K562 (cell line): ENCODE measurements around the gene RHOC. TPM values are rescaled to one million over a fixed set of nuclear protein-coding genes. Genes with fewer than 3 reads are reported as not detected.

ENCODE experiments used
- CHD7 ChIP-seq: fragments of 200-600 bp; sonication (generic); IDR thresholded peaks from one replicate; pipeline ENCODE4 v1.6.1; 2012; ENCODE audit warnings: mild to moderate bottlenecking, low read depth, low read length, inconsistent platforms
- DEAF1 ChIP-seq: fragments of 450-650 bp; formaldehyde crosslinking; IDR thresholded peaks from 2 replicates; pipeline ENCODE4 v1.4.0; 2020; ENCODE audit warnings: mild to moderate bottlenecking, moderate library complexity
- ESRRA ChIP-seq: fragments of 450-650 bp; IDR thresholded peaks from 2 replicates; pipeline ENCODE4 v1.6.1; 2014; ENCODE audit warnings: low read depth, mild to moderate bottlenecking, moderate library complexity, borderline replicate concordance
- ETV1 ChIP-seq: fragments of 450-650 bp; conservative IDR thresholded peaks from 2 replicates; pipeline ENCODE4 v1.6.1; 2016; ENCODE audit warnings: missing genetic modification characterization, control low read depth, low read depth, missing compliant biosample characterization
- FOS ChIP-seq: IDR thresholded peaks from 3 replicates; pipeline ENCODE4 v1.6.1; 2011; ENCODE audit not compliant: insufficient read length; ENCODE audit errors: extremely low read depth
- HDGF ChIP-seq: fragments of 450-650 bp; IDR thresholded peaks from 2 replicates; pipeline ENCODE4 v1.6.1; 2016
- HNRNPH1 ChIP-seq: fragments of 200-400 bp; formaldehyde crosslinking; optimal IDR thresholded peaks from 2 replicates; pipeline ENCODE3; 2017; ENCODE audit warnings: low read depth, mild to moderate bottlenecking, low read length, moderate library complexity
- IRF1 ChIP-seq: sonication (generic); formaldehyde crosslinking; IDR thresholded peaks from 2 replicates; pipeline ENCODE4 v1.8.0; 2022; ENCODE audit warnings: missing genetic modification reagents, mild to moderate bottlenecking, borderline replicate concordance
- NCOA1 ChIP-seq: fragments of 450-650 bp; IDR thresholded peaks from 2 replicates; pipeline ENCODE4 v1.6.1; 2016; ENCODE audit warnings: low read depth
- POLR2G ChIP-seq: fragments of 200-400 bp; formaldehyde crosslinking; IDR thresholded peaks from 2 replicates; pipeline ENCODE4 v1.6.1; 2017; ENCODE audit warnings: low read depth, mild to moderate bottlenecking, antibody characterized with exemption, low read length, moderate library complexity
- SREBF1 ChIP-seq: fragments of 150-350 bp; IDR thresholded peaks from 2 replicates; pipeline ENCODE4 v1.6.1; 2014; ENCODE audit warnings: antibody characterized with exemption, low read depth, low read length, borderline replicate concordance
- ZSCAN29 ChIP-seq: fragments of 450-650 bp; IDR thresholded peaks from 2 replicates; pipeline ENCODE4 v1.6.1; 2017
- polyA plus RNA-seq, 8 experiments: library from polyadenylated mRNA; depleted of rRNA in 4 of 8; stranded (reverse) in 5 of 8; unstranded in 3 of 8; fragments of >200 nt; fragmentation: Nextera tagmentation in 2 of 8; fragmentation: Illumina TruSeq in 1 of 8; extraction: Ambion mirVana in 2 of 8; extraction: Trizol in 1 of 8; gene quantifications; 2 replicates each; pipeline versions ENCODE4 v1.2.1 to v1.2.3, GENCODE V29; 2011 to 2014; ENCODE audit warnings: inconsistent platforms in 1 of 8, missing spikeins in 1 of 8
- total RNA-seq, 7 experiments: library from RNA; depleted of rRNA in 6 of 7; stranded (reverse); fragments of >200 nt in 6 of 7; fragmentation: Illumina TruSeq in 2 of 7; extraction: Trizol in 2 of 7; gene quantifications; 2 replicates each; pipeline versions ENCODE4 v1.2.1 to v1.2.3, GENCODE V29; 2011 to 2021; ENCODE audit warnings: low replicate concordance in 1 of 7

RHOC gene
- total and polyA plus RNA-seq, 9 of the 15 experiments (the other 6 are each of a cell fraction or from before 2014, with no cell fraction given), result 35.2 to 364 (median 204) TPM

GRCh38 chr1:112700290-112701226 is 6.4 kb downstream of the RHOC start (continued):
- 0 out of 2 replicates have a peak, but pooled peaks have one; percentile 60 for TF ChIP-seq ESRRA
- TF ChIP-seq DEAF1, result 0 out of 2 replicates have a peak, but pooled peaks have one; percentile 13
- TF ChIP-seq CHD7, result no peak
- no peak for TF ChIP-seq IRF1 (CRISPR knock-in tag)
- TF ChIP-seq NCOA1, result peak; percentile 93
- TF ChIP-seq POLR2G, result peak; percentile 36
- no peak for TF ChIP-seq SREBF1
- peak; percentile 44; the same call in 1 of the 2 replicates for TF ChIP-seq HDGF
- TF ChIP-seq ETV1, result peak; percentile 89
- no peak for TF ChIP-seq FOS
- no peak for TF ChIP-seq HNRNPH1
- no peak for TF ChIP-seq ZSCAN29
